GM12892 (cell line): ENCODE results near the gene MYBPC3.

ENCODE experiments used
- POLR2AphosphoS5 ChIP-seq: IDR thresholded peaks from 2 replicates; pipeline ENCODE4 v1.6.1; 2011; ENCODE audit warnings: low read depth, low read length, control low read depth
- TAF1 ChIP-seq: IDR thresholded peaks from 2 replicates; pipeline ENCODE4 v1.6.1; 2011; ENCODE audit warnings: low read depth, mild to moderate bottlenecking, control low read depth, low read length, borderline replicate concordance

GRCh38 chr11:47394050-47394321 is 41.5 kb upstream of the MYBPC3 start:
- TF ChIP-seq TAF1 = no peak
- no peak for TF ChIP-seq POLR2AphosphoS5
